ENCODE measurements around the gene ECHS1. TPM values are rescaled to one million over a fixed set of nuclear protein-coding genes. Genes with fewer than 3 reads are reported as not detected.

ECHS1 gene

Small RNA genes within 50 kb of the gene (small RNA-seq; reads per million reads assigned to genes)
- not detected for gene AL360181.4
- gene BANF1P2: not detected
- gene MIR3944: not detected

All from skeletal muscle satellite cell (primary cell).